Heart left ventricle (tissue), 16 donors: Measurements from ENCODE around the gene INSR. TPM values are rescaled to one million over a fixed set of nuclear protein-coding genes. Genes with fewer than 3 reads are reported as not detected.

Source experiments
- ATAC-seq, 4 donors: fragments of 200-7000 bp; cut with Tn5 transposase; one replicate each; pipeline ENCODE4 v1.9.1; 2020 to 2022; ENCODE audit warnings: moderate library complexity in 4 of 4, mild to moderate bottlenecking in 3 of 4, moderate number of reproducible peaks in 1 of 4
- DNase-seq, 5 donors: peaks; one replicate each; pipeline ENCODE4 v3.0.0-alpha.2; 2020
- H3K27ac ChIP-seq, 12 donors: fragments of 200-600 bp; sonication (generic) in 4 of 12; one replicate each; pipeline versions ENCODE4 v1.5.0 to v1.8.0; 2016 to 2022; ENCODE audit warnings: mild to moderate bottlenecking in 2 of 12
- H3K27me3 ChIP-seq, 9 donors: fragments of 200-600 bp; sonication (generic) in 2 of 9; one replicate each; pipeline versions ENCODE4 v1.5.1 to v1.8.0; 2016 to 2022; ENCODE audit warnings: mild to moderate bottlenecking in 3 of 9
- H3K36me3 ChIP-seq, 9 donors: fragments of 200-600 bp; sonication (generic) in 2 of 9; one replicate each; pipeline versions ENCODE4 v1.5.0 to v1.8.0; 2018 to 2022; ENCODE audit warnings: mild to moderate bottlenecking in 2 of 9
- H3K4me1 ChIP-seq, 12 donors: fragments of 200-600 bp; sonication (generic) in 4 of 12; one replicate each; pipeline versions ENCODE4 v1.5.0 to v1.8.0; 2016 to 2022; ENCODE audit warnings: mild to moderate bottlenecking in 3 of 12
- H3K4me3 ChIP-seq, 12 donors: fragments of 200-600 bp; sonication (generic) in 4 of 12; one replicate each; pipeline versions ENCODE4 v1.5.0 to v1.8.0; 2017 to 2022; ENCODE audit warnings: mild to moderate bottlenecking in 9 of 12, moderate library complexity in 4 of 12
- H3K9me3 ChIP-seq, 12 donors: fragments of 200-600 bp; sonication (generic) in 4 of 12; one replicate each; pipeline versions ENCODE4 v1.5.0 to v1.8.0; 2016 to 2022; ENCODE audit warnings: mild to moderate bottlenecking in 1 of 12
- POLR2A ChIP-seq, 2 donors: fragments of 450-650 bp; IDR thresholded peaks; one replicate each; pipeline ENCODE4 v1.6.1; 2017; ENCODE audit warnings: antibody characterized with exemption in 2 of 2, mild to moderate bottlenecking in 2 of 2, moderate library complexity in 2 of 2
- WGBS, 4 donors: extraction: QIAGEN DNeasy Blood & Tissue Kit in 2 of 4; methylation state at CpG; one replicate each; pipeline versions ENCODE4 v1.1.5 to v1.1.7; 2013 to 2018; 5-methylcytosine and 5-hydroxymethylcytosine counted together
- intact Hi-C, 10 donors: fragments of 100-400 bp; cut with DNase I; formaldehyde crosslinking; loops; one replicate each; pipeline versions ENCODE4 v1.11.1 to v1.14.2; 2022
- long read RNA-seq, 3 donors: library from polyadenylated mRNA; unstranded; transcript quantifications; one replicate each; pipeline ENCODE4 v2.0.0, GENCODE V29; 2020 to 2021
- polyA plus RNA-seq, 2 donors: library from polyadenylated mRNA; stranded (reverse); fragments of 200-250 nt; gene quantifications; one replicate each; pipeline ENCODE4 v1.2.3, GENCODE V29; 2013
- total RNA-seq, 9 donors: library from RNA; depleted of rRNA in 2 of 9; stranded (reverse); fragments of >200 nt in 2 of 9; fragmentation: NEBNext Ultra II Directional in 3 of 9; extraction: Animal tissue kit (Norgen Biotek cat#: 25700) in 3 of 9; gene quantifications; one replicate each; pipeline versions ENCODE4 v1.1.0 to v1.2.4, GENCODE V29; 2016 to 2023
- TF ChIP-seq, protein P1 (sequence below), 12 donors: fragments of 200-600 bp; sonication (generic) in 4 of 12; IDR thresholded peaks; one replicate each; pipeline versions ENCODE4 v1.5.0 to v1.8.0; 2018 to 2022; ENCODE audit warnings: antibody characterized with exemption in 12 of 12, mild to moderate bottlenecking in 5 of 12
- donor health status: ischemic (EF 13 %, LVEDD 7.1; RV severe dilation, severe dysfunction).
- donor health status: healthy with polysubstance abuse.
- donor health status: DM: no; HTN: yes; CAD: no.
- donor health status: DM: no; HTN: no; CAD: no.
- donor health status: ischemic (EF 25% LVEDD 6.9; RV normal size, moderate dysfunction).
- donor health status: ischemic (EF 25% LVEDD 5.7; RV mildly dilated, moderate dysfunction).
- donor health status: healthy.
- donor health status: DM: yes; HTN: yes; CAD: no.
- donor health status: ischemic (EF 35%, LVEDD 5.7; RV mildly dilated, moderate dysfunction).
- donor health status: nonischemic (EF 11% LVEDD 7.7; RV severe dilation, severe dysfunction).
- donor health status: DM: yes; HTN: yes; CAD: no.
- donor health status: PGD.
- donor health status: ischemic (EF 29% LVEDD 5.4; RV normal size, mild dysfunction).
- donor health status: nonischemic (EF 23%, LVEDD 6.1; RV moderate dilation, normal function).

The INSR gene
- total RNA-seq = 100 to 1,000 TPM in 5 of 9 donors, 10 to 100 TPM in 4; 73.7 to 221 (median 103) TPM
- polyA plus RNA-seq = 10 to 100 TPM; 28.7 to 40.5 TPM
- long read RNA-seq, donor 1, full-length matches to known transcripts = 1 of 37 reads
- long read RNA-seq, donor 1, partial matches to known transcripts = 26 of 37 reads
- long read RNA-seq, donor 1, other reads (novel, unspliced or antisense) = 10 of 37 reads
- long read RNA-seq, donor 2, partial matches to known transcripts = 68 of 117 reads
- long read RNA-seq, donor 2, other reads (novel, unspliced or antisense) = 49 of 117 reads
- long read RNA-seq, donor 3, full-length matches to known transcripts = 3 of 75 reads
- long read RNA-seq, donor 3, partial matches to known transcripts = 51 of 75 reads
- long read RNA-seq, donor 3, other reads (novel, unspliced or antisense) = 21 of 75 reads

GRCh38 chr19:7293762-7294557, at the start of gene INSR:
INSR (minus strand) TSS chr19:7294414; CDS start chr19:7293891, 523 bp downstream.
- peak within 1 kb of the TSS; percentile 78 to 100 (median 98) for H3K4me3 ChIP-seq
- WGBS, 4 donors = 0 to 1% (median 1%) methylated on average over 4 to 108 of the region's 108 CpGs; no CpG with 5 or more reads in 1 of the 4 donors
- peak; percentile 91 to 93 (median 92) for DNase-seq
- H3K4me1 ChIP-seq = peaks cover 0 to 34% (median 19%) of the 10 kb centered on the region in 12 donors
- peak; percentile 91 to 95 (median 94) for ATAC-seq
- H3K9me3 ChIP-seq = no peaks in the 10 kb centered on the region
- TF ChIP-seq, protein P1, sequence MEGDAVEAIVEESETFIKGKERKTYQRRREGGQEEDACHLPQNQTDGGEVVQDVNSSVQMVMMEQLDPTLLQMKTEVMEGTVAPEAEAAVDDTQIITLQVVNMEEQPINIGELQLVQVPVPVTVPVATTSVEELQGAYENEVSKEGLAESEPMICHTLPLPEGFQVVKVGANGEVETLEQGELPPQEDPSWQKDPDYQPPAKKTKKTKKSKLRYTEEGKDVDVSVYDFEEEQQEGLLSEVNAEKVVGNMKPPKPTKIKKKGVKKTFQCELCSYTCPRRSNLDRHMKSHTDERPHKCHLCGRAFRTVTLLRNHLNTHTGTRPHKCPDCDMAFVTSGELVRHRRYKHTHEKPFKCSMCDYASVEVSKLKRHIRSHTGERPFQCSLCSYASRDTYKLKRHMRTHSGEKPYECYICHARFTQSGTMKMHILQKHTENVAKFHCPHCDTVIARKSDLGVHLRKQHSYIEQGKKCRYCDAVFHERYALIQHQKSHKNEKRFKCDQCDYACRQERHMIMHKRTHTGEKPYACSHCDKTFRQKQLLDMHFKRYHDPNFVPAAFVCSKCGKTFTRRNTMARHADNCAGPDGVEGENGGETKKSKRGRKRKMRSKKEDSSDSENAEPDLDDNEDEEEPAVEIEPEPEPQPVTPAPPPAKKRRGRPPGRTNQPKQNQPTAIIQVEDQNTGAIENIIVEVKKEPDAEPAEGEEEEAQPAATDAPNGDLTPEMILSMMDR (IDR thresholded peaks at IDR 0.05) = no peak
- peak; percentile 23 to 63 for TF ChIP-seq POLR2A (IDR thresholded peaks at IDR 0.05)
- peaks cover 0 to 2% (median 0%) of the 10 kb centered on the region in 9 donors for H3K27me3 ChIP-seq
- H3K36me3 ChIP-seq = peaks cover 0 to 3% (median 0%) of the 10 kb centered on the region in 9 donors
- peak within 1 kb of the TSS; percentile 87 to 99 (median 96) for H3K27ac ChIP-seq
- intact Hi-C loops = loop anchor here (1.0 to 10.0 kb wide), 13 partner anchors 37 to 149 kb away; no protein-coding TSS in a partner anchor

- DNase-seq = no peak
- TF ChIP-seq, protein P1 (IDR thresholded peaks at IDR 0.05) = no peak
- TF ChIP-seq POLR2A (IDR thresholded peaks at IDR 0.05) = no peak
- Histone ChIP-seq H3K36me3 (no peaks in the 10 kb centered on the region), H3K4me1 (peaks cover 0 to 37% (median 0%) of the 10 kb centered on the region in 12 donors), H3K27me3 (no peaks in the 10 kb centered on the region), H3K27ac (no peak overlapping the region), H3K9me3 (no peaks in the 10 kb centered on the region), H3K4me3 (no peak overlapping the region)
- intact Hi-C loops = loop anchor here in 4 of 10 donors (2.0 to 5.0 kb wide), 2 partner anchors 195 to 239 kb away; no protein-coding TSS in a partner anchor
- 91 to 93% (median 92%) methylated on average over 5 of the region's 5 CpGs for WGBS, 4 donors
- no peak for ATAC-seq
Observed at GRCh38 chr19:7342143-7342542, 47.9 kb upstream of the INSR start.

- TF ChIP-seq, protein P1 (IDR thresholded peaks at IDR 0.05) = peak; percentile 90 to 98 (median 95)
- no peak for TF ChIP-seq POLR2A (IDR thresholded peaks at IDR 0.05)
- H3K4me3 ChIP-seq = no peak overlapping the region
- no peaks in the 10 kb centered on the region for H3K36me3 ChIP-seq
- intact Hi-C loops = loop anchor here (1.0 to 5.0 kb wide), 9 partner anchors 46 to 240 kb away; partner anchors contain the start of gene INSR (in 1 of the 10)
- no peaks in the 10 kb centered on the region for H3K9me3 ChIP-seq
- no peak overlapping the region for H3K27ac ChIP-seq
- no peaks in the 10 kb centered on the region for H3K27me3 ChIP-seq
- ATAC-seq (peak in 3 of 4 donors; percentile 44 to 57 (median 48)), DNase-seq (peak; percentile 63 to 88 (median 75))
- WGBS, 4 donors = 40 to 47% (median 43%) methylated on average over 20 to 22 of the region's 22 CpGs
- H3K4me1 ChIP-seq = peaks cover 0 to 46% (median 2%) of the 10 kb centered on the region in 12 donors
Observed at GRCh38 chr19:7340959-7341837, 47.0 kb upstream of the INSR start.
